Ovary (tissue), 9 donors: ENCODE data around the gene ADAMTS7. TPM values are rescaled to one million over a fixed set of nuclear protein-coding genes. Genes with fewer than 3 reads are reported as not detected.
"Not testable (repeated sequence)": the region's sequence is repeated elsewhere in the genome, so short reads cannot be mapped to it uniquely, and the experiment has no call there.

Experiments used
- DNase-seq, 5 donors: peaks; one replicate each; pipeline ENCODE4 v3.0.0-alpha.2; 2019 to 2020
- H3K27ac ChIP-seq, 2 donors: fragments of 200-600 bp; one replicate each; pipeline versions ENCODE4 v1.5.1 to v1.8.0; 2019 to 2022
- H3K27me3 ChIP-seq: fragments of 200-600 bp; one replicate; pipeline ENCODE4 v1.8.0; 2022
- H3K36me3 ChIP-seq: fragments of 200-600 bp; sonication (generic); one replicate; pipeline ENCODE4 v1.5.1; 2019
- H3K4me1 ChIP-seq: one replicate; pipeline ENCODE4 v1.8.1; 2013; ENCODE audit warnings: mild to moderate bottlenecking, moderate library complexity; ENCODE audit not compliant: insufficient read depth
- H3K4me3 ChIP-seq: fragments of 200-600 bp; sonication (generic); one replicate; pipeline ENCODE4 v1.5.1; 2017
- H3K9me3 ChIP-seq, 2 donors: fragments of 200-600 bp in 1 of 2; sonication (generic) in 1 of 2; one replicate each; pipeline versions ENCODE4 v1.5.1 to v1.8.1; 2013 to 2019; ENCODE audit warnings: mild to moderate bottlenecking in 1 of 2, moderate library complexity in 1 of 2
- EP300 ChIP-seq: sonication (generic); formaldehyde crosslinking; IDR thresholded peaks from one replicate; pipeline ENCODE4 v1.6.1; 2017; ENCODE audit warnings: antibody characterized with exemption
- POLR2A ChIP-seq: fragments of 450-650 bp; IDR thresholded peaks from one replicate; pipeline ENCODE4 v1.6.1; 2017; ENCODE audit warnings: antibody characterized with exemption, mild to moderate bottlenecking, moderate library complexity
- WGBS, 3 donors: extraction: QIAGEN DNeasy Blood & Tissue Kit in 1 of 3; methylation state at CpG; one replicate each; pipeline versions ENCODE4 v1.1.5 to v1.1.7; 2013 to 2017; 5-methylcytosine and 5-hydroxymethylcytosine counted together
- intact Hi-C, 4 donors: fragments of 100-400 bp; cut with DNase I; formaldehyde crosslinking; loops; one replicate each; pipeline versions ENCODE4 v1.11.0 to v1.15.1; 2022 to 2023
- polyA plus RNA-seq, 2 donors: library from polyadenylated mRNA; stranded (reverse); fragments of 200-250 nt in 1 of 2; fragments of 350-450 nt in 1 of 2; fragmentation: Illumina TruSeq in 1 of 2; extraction: RNeasy Lipid Tissue Mini Kit (QIAGEN cat#74804) in 1 of 2; gene quantifications; one replicate each; pipeline ENCODE4 v1.2.3, GENCODE V29; 2013 to 2014
- total RNA-seq, 7 donors: library from RNA; depleted of rRNA in 2 of 7; stranded (reverse); fragments of >200 nt in 2 of 7; fragmentation: NEBNext Ultra II Directional in 3 of 7; extraction: Animal tissue kit (Norgen Biotek cat#: 25700) in 3 of 7; gene quantifications; one replicate each; pipeline versions ENCODE4 v1.1.0 to v1.2.4, GENCODE V29; 2016 to 2023
- TF ChIP-seq, protein P1 (sequence below), 3 donors: fragments of 450-650 bp in 2 of 3; fragments of 200-600 bp in 1 of 3; IDR thresholded peaks; one replicate each; pipeline versions ENCODE4 v1.5.1 to v1.8.0; 2016 to 2022; ENCODE audit warnings: antibody characterized with exemption in 3 of 3, mild to moderate bottlenecking in 1 of 3
- donor health status: DM: no; HTN: no; CAD: no; lungs with moderate emphysema.
- donor health status: DM: no; HTN: no; CAD: no.
- donor health status: Bipolar disorder and iron deficiency.
- donor health status: DM: yes; HTN: yes; CAD: no.
- donor health status: DM: no; HTN: no; CAD: no.
- donor health status: DM: yes; HTN: yes; CAD: no.

Gene ADAMTS7
- total and polyA plus RNA-seq, 9 donors: 2.1 to 16.5 (median 8.5) TPM

DNA sequence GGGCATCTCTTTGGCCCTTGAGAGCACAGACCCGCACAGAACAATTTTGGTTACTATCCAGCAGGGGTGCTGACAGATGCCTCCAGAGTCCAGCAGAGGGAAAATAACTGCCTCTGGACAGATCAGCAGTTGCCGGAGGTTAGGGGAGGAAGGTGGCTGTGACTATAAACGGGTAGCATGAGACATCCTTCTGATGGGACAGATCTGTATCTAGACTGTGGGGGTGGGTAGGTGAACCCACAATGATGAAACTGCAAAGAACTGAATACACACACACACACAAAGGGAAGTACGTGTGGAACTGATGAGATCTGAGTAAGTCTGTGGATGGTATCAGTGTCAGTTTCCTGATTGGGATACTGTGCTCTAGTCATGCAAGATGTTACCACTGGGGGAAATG lies 21.2 kb downstream of the ADAMTS7 start:
- H3K27me3 ChIP-seq: no peaks in the 10 kb centered on the region
- no peak for DNase-seq
- no peak overlapping the region for H3K27ac ChIP-seq
- WGBS, 3 donors: 79 to 83% (median 80%) methylated on average over 4 of the region's 4 CpGs
- TF ChIP-seq EP300: no peak
- TF ChIP-seq POLR2A: no peak
- TF ChIP-seq, protein P1, sequence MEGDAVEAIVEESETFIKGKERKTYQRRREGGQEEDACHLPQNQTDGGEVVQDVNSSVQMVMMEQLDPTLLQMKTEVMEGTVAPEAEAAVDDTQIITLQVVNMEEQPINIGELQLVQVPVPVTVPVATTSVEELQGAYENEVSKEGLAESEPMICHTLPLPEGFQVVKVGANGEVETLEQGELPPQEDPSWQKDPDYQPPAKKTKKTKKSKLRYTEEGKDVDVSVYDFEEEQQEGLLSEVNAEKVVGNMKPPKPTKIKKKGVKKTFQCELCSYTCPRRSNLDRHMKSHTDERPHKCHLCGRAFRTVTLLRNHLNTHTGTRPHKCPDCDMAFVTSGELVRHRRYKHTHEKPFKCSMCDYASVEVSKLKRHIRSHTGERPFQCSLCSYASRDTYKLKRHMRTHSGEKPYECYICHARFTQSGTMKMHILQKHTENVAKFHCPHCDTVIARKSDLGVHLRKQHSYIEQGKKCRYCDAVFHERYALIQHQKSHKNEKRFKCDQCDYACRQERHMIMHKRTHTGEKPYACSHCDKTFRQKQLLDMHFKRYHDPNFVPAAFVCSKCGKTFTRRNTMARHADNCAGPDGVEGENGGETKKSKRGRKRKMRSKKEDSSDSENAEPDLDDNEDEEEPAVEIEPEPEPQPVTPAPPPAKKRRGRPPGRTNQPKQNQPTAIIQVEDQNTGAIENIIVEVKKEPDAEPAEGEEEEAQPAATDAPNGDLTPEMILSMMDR (IDR thresholded peaks at IDR 0.05): no peak
- no peaks in the 10 kb centered on the region for H3K36me3 ChIP-seq
- no peaks in the 10 kb centered on the region for H3K4me1 ChIP-seq
- H3K4me3 ChIP-seq: no peak overlapping the region
- no peaks in the 10 kb centered on the region for H3K9me3 ChIP-seq
- intact Hi-C loops: no loop called here

DNA sequence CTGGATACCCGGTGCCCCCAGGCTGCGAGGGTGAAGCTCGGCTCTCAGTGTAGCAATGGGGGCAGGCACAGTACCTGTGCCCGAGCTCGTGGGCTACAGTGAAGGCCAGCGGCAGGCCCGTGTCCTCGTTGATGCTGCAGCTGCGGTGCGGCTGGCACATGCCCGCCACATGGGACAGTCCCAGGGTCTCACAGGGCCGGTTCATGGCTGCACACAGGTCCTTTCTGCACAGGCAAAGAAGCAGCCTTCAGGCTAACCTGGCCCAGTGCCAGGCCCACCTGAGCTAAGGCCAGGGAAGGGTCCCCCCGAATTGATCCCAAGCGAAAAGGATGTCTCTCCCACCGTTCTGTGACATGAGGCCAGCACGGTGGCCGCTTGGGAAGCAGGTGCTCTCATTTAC lies 21.6 kb downstream of the ADAMTS7 start:
- H3K4me1 ChIP-seq: no peaks in the 10 kb centered on the region
- TF ChIP-seq, protein P1 (IDR thresholded peaks at IDR 0.05): no peak
- no peak for TF ChIP-seq EP300
- TF ChIP-seq POLR2A: no peak
- H3K36me3 ChIP-seq: no peaks in the 10 kb centered on the region
- no peaks in the 10 kb centered on the region for H3K9me3 ChIP-seq
- H3K27ac ChIP-seq: no peak overlapping the region
- no peaks in the 10 kb centered on the region for H3K27me3 ChIP-seq
- 90 to 97% (median 93%) methylated on average over 17 of the region's 17 CpGs for WGBS, 3 donors
- no peak overlapping the region for H3K4me3 ChIP-seq
- no peak for DNase-seq
- intact Hi-C loops: no loop called here

DNA sequence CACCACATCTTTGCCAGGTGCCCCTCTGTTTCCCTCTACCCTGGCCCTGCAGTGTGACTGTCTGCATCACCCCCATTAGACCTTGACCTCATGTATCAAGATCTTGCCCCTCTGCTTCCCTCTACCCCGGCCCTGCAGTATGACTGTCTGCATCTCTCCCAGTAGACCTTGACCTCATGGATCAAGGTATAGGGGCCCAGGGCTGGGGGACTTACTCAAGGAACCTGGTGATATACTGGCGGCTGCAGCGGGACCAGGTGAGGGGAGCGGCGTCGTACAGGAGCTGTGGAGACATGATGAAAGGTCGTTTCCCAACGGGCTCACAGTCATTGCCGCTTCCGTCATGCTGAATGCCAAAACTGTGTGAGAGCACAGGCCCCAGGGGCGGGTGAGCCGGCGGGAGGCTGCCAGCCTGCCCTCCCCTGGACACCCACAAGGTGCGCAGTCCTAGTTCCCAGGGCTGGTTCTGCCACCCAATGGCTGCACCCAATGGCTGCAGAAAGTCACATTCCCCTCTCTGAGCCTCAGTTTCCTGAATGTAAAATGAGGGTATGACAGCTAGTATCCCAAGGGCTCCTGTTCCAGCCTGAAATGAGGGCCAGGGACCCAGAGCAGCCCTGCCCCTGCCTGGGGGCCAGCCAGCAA lies 23.1 kb downstream of the ADAMTS7 start:
- no peaks in the 10 kb centered on the region for H3K27me3 ChIP-seq
- TF ChIP-seq POLR2A (no peak), EP300 (no peak)
- TF ChIP-seq, protein P1 (IDR thresholded peaks at IDR 0.05): no peak
- 87 to 92% (median 89%) methylated on average over 14 of the region's 14 CpGs for WGBS, 3 donors
- no peaks in the 10 kb centered on the region for H3K4me1 ChIP-seq
- intact Hi-C loops: no loop called here
- H3K27ac ChIP-seq: no peak overlapping the region
- no peaks in the 10 kb centered on the region for H3K36me3 ChIP-seq
- no peak for DNase-seq
- no peaks in the 10 kb centered on the region for H3K9me3 ChIP-seq
- no peak overlapping the region for H3K4me3 ChIP-seq

DNA sequence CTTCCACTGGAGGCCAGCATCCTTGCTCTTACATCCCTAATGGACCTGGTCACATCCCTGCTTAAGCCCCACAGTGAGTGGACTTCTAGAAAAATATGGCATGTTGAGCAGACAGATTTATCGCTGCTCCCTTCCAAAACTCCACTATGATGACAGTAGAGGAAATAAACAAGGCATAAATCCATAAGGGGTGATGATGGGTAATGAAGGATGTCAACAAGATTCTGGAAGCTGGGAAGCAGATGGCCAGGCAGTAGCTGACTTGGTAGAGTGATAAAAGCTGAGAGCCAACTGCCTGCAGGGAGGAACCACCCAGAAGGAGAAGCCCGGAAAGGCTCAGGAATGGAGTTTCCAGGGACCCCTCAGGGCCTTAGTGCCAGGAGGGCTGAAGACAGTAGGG lies 28.9 kb downstream of the ADAMTS7 start:
- H3K4me3 ChIP-seq, H3K27me3 ChIP-seq, intact Hi-C loops, H3K4me1 ChIP-seq, H3K9me3 ChIP-seq, H3K36me3 ChIP-seq, DNase-seq, H3K27ac ChIP-seq: not testable (repeated sequence)
- WGBS, 3 donors: 81 to 92% (median 91%) methylated on average over 2 of the region's 2 CpGs

DNA sequence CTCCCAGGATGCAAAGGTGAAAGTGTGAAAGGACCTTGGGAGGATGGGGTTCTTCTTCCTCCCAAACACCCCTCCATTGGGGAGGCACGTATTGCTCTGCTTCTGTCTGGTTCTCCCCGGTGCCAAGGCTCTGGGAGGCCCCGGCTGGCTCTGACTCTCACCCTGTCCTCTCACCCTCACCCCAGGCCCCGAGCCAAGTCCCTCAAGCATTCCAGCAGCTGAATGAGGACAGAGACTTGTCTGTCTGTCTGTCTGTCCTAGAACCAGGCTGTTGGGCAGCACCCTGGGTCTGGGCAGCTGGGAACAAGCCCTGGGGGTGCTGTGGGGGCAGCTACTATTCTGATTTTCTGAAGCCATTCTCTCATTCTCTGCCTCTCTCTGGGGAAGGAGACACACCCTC lies 29.9 kb downstream of the ADAMTS7 start:
- not testable (repeated sequence) for H3K27me3 ChIP-seq
- 86 to 87% (median 87%) methylated on average over 4 of the region's 4 CpGs for WGBS, 3 donors

DNA sequence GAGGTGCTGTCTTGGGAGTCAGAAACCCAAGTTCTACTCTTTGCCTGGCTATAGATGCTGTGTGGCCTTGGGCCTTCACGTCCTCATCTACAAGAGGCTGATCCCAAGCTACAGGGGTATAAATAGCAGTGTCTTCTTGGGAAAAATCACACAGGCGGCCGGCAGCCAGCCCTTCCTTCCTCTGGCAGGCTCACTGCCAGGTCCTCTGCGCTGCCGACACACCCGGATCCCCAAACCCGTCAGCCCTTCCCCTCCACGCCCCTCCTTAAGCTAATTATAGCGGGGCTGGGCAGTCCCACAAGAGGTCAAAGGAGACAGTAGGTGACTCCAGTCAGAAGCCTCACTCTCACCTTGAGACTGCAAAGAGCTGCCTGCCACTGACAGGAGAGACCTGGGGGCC lies 31.3 kb downstream of the ADAMTS7 start:
- intact Hi-C loops, H3K4me3 ChIP-seq, H3K4me1 ChIP-seq, H3K36me3 ChIP-seq, H3K27me3 ChIP-seq, DNase-seq, H3K27ac ChIP-seq, H3K9me3 ChIP-seq: not testable (repeated sequence)
- 11 to 27% methylated on average over 1 to 2 of the region's 9 CpGs; no CpG with 5 or more reads in 1 of the 3 donors for WGBS, 3 donors

More for the DNA sequence above, 29.9 kb downstream of the ADAMTS7 start:
- DNase-seq, H3K36me3 ChIP-seq, H3K27ac ChIP-seq, intact Hi-C loops, H3K4me3 ChIP-seq, H3K4me1 ChIP-seq, H3K9me3 ChIP-seq: not testable (repeated sequence)

DNA sequence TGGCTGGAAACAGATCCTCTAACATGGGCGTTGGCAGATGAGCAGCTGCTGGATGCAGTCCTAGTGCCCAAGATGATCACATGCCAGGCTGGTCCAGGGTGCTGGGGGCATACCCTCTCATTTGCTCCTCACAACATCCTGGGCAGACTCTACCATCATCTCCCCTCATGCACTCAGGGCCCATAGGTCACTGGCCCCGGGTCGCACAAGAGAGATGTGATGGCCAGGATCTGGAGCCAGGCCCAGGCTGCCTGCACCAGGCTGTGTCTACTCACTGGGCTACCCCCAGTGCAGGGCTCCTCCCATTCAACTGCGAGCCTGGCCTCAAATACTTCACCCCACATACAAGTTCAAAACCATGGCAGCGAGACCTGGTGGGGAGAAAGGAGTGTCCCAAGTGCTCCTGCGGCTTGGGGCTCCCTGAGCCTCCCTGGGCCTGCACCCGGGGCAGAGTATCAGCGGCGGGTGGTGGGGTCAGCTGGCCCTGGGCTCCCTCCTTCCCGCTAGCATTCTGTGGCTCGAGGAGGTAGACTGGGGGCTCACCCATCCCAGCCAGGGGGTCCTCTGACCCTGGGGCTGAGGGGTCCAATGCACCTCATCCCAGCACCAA lies 32.0 kb downstream of the ADAMTS7 start:
- intact Hi-C loops, H3K4me1 ChIP-seq, H3K27ac ChIP-seq, H3K9me3 ChIP-seq, H3K4me3 ChIP-seq, H3K27me3 ChIP-seq, H3K36me3 ChIP-seq: not testable (repeated sequence)
- WGBS, 3 donors: 71 to 81% (median 72%) methylated on average over 11 of the region's 11 CpGs
- DNase-seq: peak in 1 of 5 donors; percentile 30
